ENCODE data around the gene AQP6.
A peak's percentile ranks its signal among the peaks of the same experiment; 100 is the strongest.

AQP6 gene

DNA sequence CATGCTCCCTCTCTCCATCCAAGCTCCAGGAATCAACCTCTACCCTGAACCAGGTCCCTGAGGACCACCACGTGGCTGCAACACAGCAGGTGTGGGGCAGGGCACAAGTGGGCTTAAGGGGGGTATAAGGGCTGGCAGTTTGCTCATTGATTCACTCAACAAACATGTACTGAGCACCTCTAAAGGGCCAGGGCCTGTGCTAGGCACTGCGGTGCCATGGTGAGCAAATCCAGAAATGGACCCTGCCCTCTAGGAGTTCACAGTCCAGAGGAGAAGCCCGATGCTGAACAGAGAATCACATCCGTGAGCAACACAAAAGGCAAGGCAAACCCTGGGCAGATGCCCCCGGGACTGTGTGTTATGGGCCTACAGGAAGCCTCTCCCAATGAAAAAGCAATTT is 28.7 kb upstream of the AQP6 start:
- DNase-seq: no peak

DNA sequence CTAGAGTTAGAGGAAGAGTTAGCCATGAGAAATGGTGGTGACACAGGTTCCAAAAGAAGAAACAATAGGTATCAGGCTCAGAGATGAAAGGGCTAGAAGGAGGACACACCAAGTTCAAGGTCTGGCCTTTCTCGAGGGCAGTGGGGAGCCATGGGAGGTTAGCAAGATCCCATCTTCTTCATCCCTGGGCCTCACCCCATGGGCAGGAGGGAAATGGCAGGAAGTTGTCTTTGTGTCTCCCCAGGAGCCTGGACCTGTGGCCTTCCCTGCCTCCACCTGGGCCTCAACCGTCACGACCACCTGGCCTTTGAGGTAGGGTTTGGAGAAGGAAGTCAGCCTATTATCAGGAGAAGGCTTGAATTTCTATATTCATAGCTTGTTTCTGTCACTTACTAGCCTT is 28.0 kb upstream of the AQP6 start:
- no peak for DNase-seq

DNA sequence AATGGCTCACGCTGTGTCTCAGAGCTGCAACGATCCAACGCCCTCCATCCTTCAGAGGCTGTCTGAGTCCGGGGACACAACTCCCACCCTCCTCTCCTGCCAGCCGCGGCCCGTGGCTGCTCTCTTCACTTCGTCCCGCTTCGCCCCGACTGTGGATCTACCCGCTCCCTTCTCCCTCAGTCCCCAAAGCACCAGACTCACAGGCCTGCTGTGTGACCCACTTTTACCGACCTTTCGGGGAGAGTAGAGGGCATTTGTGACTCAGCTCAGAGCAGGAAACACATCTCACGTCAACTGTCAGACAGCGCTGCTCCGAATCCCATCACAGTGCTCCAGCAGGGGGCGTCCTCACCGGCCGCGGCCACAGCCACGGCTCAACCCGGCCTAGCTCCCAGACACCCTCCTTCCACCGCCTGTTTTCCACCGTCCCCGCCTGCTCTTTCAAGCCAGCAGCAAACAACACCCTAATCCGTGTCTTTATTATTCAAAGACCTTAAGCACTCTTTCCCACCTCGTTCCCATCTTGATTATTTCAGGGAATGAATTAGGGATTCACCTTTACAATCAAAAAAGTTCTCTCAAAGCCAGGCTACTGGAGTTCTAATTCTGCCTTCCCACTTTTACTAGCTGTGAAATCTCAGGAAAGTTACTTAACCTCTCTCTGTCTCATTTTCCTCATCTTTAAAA is 27.2 kb upstream of the AQP6 start:
- DNase-seq: peak; percentile 54 to 72

DNA sequence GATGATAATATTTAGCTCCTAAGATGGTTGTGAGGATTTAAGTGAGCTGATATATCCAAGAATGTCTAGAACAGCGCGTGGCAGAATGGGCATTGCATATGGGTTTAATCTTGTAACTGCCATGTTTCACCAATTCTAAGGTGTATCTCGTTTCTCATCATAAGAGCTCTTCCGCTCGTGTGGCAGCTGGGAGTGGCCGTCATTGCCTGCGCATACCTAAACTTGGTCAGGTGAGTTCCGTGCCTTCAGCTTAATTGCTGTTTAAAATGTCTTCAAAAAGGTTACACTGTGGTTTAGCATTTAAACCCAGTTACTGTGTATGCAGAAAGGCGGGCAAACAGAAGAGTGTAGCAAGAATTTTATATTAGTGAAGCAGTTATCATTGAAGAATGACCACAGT is 26.7 kb upstream of the AQP6 start:
- no peak for DNase-seq

DNA sequence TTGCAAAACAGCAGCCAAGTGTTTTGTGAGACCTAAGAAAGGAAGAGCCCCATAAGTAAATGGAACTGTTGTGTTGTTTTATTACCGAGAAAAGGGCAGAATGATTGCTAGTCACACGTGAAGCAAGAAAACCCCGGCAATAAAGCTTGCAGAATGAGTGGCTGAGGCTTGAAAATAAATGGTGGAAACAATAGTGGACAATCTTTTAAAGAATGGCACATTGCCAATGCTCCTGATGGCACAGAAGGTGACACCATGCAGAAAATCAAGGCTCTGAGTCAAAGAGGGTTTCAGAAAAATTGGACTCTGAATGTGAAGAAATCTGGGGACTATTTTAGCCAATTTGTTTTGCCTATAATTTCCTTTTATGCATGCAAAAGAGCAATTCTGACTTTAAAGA is 26.2 kb upstream of the AQP6 start:
- DNase-seq: no peak

DNA sequence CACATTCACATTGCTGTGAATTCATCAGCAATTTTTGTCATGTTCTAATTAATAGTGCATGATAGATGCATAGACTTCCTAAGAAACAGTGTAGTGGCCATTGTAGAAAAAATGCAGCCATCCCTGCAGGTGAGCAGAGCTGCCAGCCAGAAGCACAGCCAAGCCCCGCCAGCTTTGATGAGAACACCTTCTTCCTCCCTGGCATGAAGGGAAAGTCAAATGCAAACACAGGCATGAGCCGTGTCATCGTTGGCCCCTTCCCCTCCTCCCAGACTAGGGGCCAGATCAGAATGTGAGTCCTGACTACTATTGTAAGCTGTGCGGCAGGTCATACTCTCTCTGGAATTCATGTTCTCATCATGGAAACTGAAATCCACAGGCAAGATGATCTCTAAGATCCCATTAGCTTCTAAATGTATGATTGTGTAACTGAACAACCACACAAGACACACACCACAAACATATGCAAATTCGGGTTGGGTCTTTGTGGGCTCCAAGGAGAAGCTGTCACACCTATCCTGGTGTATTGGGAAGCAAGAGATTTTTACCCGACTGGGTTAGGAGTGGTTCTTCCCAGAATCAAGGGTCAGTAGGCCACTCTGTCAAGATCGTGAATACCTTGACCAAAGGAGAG is 25.0 kb upstream of the AQP6 start:
- no peak for DNase-seq

DNA sequence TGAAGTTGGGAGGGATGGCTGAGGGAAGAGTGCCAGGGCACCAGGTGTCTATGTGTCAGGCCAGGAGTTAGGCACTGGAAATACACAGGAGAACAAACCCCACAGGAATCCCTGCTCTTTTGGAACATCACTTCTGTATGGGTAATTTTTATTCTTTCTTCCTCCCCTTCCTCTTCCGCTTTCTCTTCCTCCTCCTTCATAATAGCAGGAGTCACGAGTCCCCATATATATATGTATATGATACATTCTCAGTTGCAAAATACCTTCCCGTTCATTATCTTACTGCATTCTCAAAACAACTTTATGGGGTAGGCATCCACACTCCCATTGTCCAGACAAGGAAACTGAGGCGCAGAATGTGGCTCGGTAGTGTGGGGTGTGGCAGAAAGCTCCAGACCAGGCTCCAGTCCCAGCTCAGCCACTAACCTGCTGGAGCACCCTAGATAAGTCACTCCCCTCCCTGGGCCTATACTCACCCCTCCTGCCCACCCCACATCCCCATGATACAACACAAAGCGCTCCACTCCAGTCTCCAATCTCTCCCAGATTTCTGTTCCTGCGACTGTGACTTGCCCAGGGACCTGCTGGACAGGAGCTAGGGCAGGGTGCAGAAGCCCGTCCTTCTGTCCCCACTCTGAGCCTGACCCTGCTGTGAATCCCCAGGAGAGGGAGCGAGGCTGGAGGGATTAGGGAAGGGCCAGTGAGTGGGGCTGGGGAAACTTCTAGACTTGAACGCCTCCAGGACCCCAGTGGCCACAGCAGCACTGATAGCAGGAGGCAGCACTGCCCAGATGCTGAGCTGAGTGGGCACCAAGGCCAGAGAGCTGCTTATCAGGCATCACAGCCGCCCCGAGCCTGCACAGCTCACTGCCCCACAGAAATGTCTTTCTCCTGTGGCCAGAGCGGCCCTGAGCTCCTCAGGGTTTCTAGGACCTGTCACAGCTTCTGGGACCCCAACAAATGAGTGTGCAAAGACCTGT is 23.6 kb upstream of the AQP6 start:
- no peak for DNase-seq

DNA sequence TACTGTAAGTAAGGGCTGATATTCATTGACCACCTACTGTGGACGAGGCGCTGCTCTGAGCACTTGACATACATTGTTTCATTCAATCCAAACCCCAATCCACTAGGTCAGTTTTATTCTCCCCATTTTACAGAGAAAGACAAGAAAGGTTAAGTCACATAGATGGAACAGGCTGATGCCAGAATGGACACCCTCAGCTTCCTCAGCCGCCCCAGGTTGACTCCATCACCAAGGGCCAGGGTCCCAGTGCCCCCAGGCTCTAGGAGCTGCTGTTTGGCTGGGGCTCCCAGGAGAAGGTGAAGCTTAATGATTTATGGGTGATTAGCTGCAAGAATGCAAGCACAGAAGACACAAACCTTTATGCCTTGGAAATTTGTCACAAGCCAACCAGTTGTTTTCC is 22.9 kb upstream of the AQP6 start:
- no peak for DNase-seq

DNA sequence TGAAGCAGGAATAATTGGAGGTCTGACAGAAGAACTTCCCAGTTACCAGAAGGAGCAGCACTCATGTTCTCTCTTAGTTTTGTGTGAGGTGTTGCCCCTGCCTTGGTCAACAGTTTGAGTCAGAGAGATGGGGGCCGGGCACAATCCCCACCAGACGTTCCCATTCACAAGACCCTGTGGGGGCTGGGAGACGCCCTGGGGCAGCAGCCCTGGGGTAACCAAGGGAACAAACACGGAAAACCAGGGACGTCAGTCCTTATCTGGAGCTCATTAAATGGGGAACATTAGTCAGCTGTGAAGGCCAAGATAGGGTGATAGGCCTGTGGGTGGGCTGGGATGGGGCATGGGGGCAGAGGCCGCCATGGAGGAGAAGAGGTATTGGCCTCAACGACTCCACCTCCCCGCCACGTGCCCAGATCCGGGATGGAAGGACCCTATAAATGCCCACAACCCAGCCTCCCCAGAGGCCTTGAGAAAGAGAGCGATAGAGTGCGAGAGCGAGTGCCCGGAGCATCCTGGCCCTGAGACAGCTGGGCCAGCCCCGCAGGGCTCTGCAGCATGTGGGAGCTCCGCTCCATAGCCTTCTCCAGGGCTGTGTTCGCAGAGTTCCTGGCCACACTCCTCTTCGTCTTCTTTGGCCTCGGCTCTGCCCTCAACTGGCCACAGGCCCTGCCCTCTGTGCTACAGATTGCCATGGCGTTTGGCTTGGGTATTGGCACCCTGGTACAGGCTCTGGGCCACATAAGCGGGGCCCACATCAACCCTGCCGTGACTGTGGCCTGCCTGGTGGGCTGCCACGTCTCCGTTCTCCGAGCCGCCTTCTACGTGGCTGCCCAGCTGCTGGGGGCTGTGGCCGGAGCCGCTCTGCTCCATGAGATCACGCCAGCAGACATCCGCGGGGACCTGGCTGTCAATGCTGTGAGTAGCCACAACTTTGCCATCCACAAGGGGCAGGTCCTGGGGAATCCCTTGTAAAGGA is 22.2 kb upstream of the AQP6 start, which contains the start of gene AQP2:
Gene AQP2 (plus strand): TSS at position 465 of the 979 bp plus-strand sequence. CDS start 94 bp downstream, at position 559.
- no peak for DNase-seq

DNA sequence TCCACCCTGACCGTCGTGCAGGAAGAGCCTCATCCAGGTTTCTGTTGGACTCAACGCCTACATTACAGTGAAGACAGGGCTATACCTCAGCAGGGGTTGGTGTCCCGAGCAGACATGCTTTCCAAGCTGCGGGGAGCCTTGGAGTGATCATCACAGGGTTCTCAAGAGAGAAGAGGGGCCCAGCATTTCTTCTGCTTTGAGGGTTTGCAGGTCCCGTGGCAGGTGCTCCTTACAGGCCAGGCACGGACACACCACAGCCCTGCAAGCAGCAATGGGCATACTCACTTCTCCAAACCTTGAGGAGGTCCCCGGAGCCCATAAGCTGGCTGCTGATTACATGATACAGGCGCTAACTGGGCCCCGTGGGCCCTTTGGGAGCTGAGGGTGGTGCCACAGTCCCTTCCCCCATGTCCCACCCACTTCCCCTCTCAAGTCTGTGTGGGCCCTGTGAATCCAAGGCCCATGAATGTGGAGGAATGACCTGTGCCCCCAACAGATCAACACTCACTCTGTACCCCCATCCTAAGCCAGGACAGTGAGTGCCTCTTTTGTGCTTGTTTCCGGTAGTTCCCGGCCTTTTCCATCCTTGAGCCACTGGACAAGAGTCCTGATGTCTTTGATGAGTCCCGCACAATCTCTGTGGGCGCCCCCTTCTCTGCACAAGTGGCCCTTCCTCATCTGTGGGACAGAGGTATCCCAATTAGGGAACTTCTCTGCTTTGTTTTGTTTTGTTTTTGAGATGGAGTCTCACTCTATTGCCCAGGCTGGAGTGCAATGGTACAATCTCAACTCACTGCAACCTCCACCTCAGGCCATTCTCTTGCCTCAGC is 21.1 kb upstream of the AQP6 start:
- no peak for DNase-seq

DNA sequence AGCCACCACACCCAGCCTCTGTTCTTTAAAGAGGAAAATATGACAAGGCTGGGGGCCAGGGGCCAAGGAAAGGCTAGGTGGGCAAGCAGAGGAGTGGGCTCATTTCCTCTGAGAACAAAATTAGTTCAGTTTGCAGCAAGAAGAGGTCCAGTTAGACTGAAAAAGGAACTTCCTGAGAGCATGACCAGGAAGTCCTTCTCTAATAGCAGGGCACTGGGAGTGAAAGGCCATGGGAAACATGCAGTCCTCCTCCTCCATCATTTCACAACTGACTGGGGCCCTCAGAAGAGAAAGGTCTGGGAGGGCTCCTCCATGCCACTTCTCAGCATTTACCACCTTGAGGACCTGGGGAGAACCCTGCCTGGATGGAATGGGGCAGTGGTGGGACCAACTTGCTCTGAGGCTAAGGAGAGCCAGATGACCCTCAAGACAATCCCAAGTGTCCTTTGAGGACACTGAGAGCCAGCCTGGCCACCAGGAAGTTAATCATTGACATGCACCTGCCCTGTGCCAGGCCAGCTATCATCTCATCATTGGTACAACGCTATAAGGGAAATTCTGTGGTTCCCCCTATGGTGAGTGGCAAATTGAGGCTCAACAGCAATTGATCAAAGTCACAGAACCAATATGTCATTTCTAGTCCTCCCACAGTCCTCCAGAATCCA is 20.2 kb upstream of the AQP6 start:
- no peak for DNase-seq

DNA sequence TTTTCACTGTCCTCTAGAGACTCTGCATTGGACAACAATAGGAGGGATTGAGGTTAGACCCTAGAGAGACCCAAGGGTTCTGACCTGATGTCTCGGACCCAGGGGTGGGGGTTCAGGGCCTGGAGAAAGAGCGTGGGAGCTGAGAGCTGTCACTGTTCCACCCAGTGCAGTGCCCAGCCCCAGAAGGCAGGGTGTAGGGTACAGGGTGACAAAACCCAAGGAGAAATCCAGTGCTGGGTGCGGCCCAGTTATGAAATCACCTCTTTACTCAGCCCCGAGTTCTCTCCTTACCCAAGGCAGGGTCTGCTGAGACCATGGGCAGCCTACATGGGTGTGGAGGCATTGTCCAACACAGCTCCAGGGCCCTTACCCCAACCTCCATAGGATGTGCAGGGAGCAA is 19.6 kb upstream of the AQP6 start:
- DNase-seq: no peak

DNA sequence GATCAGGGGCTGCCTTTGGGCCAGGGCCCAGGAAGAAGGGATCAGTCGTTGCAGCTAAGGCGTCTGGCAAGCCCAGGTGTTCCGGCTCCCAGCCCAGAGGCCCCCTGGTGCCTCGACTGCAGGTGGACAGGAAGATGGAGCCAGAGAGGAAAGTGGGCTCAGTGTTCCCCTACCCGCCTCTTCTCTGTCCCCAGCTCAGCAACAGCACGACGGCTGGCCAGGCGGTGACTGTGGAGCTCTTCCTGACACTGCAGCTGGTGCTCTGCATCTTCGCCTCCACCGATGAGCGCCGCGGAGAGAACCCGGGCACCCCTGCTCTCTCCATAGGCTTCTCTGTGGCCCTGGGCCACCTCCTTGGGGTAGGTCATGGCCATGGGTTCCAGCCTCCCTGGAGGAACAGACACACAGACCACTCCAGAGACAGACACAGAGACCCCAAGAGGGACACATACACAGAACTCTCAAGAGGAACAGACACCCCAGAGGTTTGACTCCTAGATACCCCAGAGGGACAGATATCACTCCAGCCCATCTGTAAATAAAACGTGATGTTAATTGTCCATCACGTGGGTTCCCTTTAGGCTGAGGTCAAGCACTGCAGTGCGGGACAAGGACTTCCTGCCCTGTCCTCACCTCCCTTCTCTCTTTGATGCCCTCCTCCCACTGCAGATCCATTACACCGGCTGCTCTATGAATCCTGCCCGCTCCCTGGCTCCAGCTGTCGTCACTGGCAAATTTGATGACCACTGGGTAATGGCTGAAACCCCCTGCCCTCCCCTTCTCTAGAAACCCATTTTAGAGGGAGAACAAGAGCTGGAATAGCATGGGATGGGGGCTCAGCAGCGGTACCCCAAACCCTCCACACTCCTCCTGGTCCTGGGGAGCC is 18.5 kb upstream of the AQP6 start:
- no peak for DNase-seq

DNA sequence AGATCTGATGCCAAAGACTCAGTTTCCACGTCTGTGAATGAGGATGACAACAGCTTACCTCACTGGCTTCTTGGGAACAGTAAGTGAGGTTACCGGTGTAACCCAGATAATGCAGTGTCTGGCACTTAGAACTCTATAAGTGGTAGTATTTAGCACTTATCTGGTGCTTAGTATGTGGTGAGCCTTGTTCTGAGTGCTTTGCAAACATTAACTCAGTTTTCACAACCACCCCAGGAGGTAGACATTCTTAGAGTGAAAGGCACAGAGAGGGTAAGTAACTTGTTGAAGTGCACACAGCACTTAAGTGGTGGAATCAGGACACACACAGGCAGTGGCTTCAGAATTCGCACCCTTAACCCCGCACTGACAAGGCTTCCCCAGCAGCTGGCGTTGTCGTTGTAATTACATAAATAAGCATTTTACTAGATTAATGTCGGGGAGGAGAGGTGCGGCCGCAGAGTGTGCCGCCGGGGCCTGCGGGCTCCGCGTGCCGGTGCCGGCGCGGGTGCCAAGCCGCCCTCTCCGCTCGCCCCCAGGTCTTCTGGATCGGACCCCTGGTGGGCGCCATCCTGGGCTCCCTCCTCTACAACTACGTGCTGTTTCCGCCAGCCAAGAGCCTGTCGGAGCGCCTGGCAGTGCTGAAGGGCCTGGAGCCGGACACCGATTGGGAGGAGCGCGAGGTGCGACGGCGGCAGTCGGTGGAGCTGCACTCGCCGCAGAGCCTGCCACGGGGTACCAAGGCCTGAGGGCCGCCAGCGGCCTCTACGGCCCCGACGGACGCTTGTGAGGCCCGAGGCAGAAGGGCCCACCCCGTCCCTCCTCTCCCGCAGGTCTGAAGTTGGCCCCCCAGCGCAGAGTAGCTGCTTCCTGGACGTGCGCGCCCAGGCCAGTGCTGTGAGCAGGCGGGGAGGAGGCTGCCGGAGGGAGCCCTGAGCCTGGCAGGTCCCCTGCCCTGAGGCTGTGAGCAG is 17.6 kb upstream of the AQP6 start:
- DNase-seq: no peak

DNA sequence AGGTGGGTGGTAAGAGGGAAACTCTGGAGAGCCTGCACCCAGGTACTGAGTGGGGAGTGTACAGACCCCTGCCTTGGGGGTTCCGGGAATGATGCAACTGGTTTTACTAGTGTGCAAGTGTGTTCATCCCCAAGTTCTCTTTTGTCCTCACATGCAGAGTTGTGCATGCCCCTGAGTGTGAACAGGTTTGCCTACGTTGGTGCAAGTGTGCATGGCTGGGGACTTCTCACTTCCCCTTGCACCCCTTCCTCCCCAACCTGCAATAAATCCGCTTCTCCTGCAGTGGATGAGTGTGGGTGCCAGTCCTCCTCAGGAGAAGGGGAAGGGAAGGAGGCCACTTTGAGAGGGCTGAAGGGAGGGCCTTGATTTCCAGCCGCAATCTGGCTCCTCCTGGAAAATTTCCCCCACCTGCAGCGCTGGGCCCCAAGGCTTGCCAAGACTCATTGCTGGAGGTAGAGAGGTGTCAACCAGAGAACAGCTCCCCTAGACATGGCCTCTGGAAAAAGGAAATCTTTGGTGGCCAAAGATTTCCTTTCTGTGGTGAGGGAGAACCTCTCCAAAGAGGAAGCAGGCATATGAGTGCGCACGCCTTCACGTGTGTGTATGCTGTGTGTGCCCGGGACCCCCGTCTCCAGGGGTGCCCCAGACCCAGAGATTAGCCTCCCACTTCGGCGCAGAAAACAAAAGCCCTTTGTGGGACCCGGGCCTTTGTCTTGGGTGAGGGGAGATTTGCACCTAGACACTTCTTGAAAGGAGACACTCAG is 16.7 kb upstream of the AQP6 start:
- DNase-seq: no peak

DNA sequence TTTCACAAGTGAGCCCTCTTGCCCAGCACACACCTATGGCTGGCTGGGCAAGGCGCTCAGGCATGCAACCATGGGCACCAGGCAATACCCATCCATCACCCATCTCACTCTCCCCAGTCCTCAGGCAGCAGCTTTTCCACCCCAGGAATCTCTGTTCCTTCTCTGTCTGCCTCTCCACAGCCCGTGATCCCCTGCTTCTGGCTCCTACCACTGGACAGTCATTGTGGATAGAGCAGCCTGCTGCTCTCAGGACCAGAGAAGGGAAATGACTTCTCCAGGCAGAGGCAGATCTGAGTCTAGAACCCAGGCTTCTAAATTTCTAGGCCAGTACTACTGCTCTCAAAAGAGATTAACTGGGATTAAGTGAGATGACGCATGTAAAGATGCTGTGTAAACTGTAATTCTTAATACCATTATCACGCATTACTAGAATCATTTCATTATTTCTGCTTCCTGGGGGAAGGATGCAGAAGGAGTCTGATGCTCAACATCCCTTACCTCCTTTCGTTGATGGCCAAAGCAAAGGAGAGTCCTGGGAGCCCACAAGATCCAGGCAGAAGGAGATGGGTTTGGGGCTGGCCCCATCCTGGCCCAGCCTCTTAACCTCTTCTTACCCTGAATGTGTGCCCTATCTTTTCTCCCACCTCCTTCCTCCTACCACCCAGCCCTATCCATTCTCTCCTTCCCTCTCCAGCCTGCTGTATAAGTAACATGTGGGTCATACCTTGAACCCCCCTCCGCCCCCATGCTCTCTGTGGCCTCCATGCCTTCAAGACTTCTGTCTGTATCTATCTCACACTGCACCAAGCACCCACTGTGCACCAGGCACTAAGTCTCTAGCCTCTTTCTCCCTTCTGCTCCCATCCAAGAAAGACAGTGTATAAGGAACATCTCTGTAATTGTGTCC is 15.8 kb upstream of the AQP6 start:
- no peak for DNase-seq

DNA sequence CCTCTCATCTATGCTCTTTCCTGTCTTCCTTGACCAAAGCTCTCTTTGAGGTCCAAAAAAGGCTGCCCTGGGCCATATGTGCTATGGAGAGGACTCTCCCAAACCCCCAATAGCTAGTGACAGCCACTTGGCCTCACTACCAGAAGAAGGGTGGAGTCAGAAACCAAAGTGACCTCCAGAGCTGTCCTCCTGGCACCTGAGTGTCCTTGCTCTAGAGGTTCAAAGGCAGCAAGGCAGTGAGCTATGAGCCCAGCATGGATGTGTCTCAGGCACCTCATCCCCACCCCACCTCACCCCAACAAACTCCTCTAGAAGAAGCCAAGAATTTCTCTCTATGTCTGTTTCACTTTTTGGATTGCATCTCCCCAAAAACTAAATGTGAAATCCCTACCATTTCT is 15.2 kb upstream of the AQP6 start:
- DNase-seq: no peak

Measured in NCI-H1930 (cell line).